EH (cell line): ENCODE data around the gene KRTAP10-12.

Experiments used
- DNase-seq: peaks from one replicate; pipeline ENCODE4 v3.0.0-alpha.2; 2015; ENCODE audit warnings: low read depth

The KRTAP10-12 gene

DNA sequence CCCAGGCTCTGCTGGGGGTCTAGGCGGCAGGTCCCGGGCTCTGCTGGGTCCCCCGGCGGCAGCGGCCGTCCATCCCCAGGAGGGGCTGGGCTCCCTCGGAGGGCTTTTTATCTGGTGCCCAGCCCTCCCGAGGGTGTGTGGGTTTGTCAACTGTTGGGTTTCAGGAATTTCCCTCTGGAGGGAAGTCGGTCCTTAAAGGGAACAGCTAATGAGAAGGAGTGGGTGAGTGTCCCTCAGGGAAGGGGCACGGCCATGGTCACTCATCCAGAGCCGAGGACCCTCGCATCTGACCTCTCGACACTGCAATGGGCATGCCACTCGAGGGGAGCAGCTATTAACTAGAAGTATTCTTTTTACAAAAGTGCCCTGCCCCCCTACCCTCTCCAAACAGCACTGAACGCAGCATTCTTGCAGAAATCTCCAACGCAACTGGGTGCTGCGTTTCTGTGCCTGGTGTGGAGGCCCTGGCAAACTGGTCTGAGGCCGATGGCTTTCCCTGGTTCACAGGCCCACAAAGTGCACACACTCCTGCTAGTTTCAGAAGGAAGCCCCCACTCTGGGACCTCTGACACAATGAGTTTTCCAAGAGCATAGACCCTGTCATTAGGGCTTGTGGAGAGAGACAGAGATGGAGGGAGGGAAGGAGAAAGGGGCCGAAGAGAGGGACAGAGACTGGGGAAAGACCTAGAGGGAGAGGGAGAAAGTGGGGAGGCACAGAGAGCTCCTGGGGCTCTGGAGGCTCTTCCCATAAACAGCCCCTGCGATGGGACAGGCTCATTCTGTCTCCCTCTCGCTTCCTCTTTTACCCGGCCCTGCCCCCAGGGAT, 15.4 kb downstream of the KRTAP10-12 start:
- DNase-seq = no peak

DNA sequence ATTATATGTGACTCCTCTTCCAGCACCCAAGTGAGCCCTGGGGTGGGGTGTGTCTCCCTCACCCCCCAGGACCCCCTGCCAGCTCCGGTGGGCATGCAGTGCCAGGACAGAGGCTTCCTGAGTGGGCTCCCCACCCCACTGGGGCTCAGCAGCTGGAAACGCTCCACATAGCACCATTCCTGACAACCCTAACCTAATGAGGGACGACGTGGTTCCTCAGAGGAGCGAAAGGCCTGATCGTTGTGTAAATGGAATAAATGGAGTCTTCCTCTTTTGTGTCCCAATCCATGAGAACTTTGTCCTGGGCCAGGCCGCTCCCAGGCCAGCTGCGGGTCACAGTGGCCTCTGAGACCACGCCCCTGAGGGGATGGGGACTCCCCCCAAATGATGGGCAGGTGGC, 16.2 kb downstream of the KRTAP10-12 start:
- no peak for DNase-seq

DNA sequence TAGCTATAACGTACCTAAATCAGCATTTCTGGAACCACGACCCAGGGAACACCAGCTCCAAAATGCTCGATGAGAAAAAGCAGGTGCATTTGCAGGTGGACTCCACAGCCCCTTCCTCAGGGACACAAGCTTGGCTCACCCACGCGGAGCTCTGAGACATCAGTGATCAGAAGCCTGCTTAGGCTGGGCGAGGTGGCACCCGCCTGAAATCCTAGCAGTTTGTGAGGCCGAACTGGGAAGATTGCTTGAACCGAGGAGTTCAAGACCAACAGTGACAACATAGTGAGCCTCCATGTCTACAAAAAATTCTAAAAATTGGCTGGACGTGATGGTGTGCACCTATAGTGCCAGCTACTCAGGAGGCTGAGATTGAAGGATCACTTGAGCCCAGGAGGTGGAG, 16.9 kb downstream of the KRTAP10-12 start:
- DNase-seq = no peak

DNA sequence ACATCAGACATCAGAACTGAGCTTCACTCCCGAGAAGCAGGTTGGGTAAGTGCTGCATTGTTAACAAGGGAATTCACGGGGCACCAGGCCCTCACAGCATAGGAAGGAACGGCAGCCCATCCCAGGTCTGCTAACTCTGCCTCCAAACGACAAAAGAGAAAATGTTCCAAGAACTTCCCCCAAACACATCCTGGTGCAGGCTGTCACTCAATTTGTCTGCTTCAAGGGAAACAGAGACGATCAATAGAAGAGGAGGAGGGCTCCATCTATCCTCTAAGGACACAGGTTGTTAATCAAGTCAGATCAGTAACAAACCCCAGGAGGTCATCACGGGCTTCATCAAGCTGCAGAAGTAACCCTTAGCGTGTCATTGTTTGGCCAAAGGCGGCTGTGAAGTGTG, 17.9 kb downstream of the KRTAP10-12 start:
- DNase-seq = no peak

DNA sequence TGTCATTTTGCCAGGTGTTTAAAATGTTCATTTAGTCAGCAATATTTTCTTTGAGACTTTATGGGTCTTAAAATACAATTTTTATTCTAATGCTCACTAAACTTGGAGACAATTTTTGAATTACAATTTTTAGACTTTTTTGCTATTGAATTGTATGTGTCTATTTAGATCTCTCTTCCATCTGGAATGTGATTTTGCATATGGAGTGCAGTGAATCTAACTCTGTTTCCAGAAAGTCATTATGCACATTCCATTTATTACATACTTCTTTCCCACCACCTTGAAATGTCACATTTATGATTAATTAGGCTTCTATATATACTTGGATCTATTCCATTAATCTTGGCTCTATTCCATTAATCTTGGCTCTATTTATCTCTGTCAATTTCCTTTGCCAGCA, 20.0 kb downstream of the KRTAP10-12 start:
- DNase-seq = no peak

DNA sequence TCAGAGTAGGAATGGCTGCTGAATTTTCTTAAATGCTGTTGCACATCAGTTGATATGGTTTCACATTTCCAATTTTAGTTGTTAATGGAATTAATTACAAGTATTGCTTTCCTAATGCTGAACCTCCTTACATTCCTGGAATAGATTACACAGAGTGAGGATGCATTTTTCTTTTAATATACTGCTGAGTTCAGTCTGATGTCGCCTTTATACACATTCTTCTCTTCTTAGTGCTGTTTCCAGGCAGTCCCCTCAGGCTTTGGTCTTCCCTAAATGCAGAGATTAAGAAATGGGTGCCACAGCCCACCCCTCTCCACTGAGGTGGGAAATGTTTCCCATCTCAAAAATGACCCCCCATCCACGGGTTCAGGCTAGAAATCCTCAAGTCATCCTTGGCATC, 21.1 kb downstream of the KRTAP10-12 start:
- DNase-seq = no peak

DNA sequence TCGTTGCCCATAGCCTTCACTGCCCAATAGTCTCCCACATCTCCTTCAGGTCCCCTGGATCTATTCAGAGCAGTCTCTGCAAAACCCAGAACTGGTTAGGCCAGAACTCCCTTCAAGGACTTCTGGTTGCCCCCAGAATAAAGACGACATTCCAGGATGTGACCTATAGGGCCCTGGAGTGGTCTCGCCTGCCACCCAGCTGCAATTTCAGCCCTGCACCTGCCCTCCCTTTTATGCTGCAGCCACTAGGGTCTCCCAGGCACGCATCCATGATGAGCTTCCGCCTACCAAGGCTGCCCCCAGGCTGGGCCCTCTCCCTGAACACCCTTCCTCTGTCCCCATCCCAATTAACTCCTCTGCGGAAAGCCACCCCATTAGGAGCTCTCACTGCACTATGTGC, 21.6 kb downstream of the KRTAP10-12 start:
- DNase-seq = no peak

DNA sequence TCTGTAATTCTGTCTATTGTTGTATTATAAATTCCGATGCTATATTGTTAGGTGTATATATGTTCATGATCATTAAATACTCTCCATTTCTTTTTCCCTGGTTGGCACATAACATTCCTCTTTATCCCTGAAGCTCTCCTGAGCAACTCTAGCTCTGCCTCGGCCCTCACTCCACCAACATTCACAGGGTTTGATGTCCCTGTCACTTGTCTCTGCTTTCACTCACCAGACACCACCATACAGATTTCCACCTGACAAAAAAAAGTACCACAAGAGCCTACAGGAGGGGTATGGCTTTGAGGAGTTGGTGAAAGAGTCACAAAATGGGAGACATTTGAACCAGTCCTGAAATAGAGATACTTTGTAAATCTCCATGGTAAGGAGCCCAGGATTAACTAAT, 23.2 kb downstream of the KRTAP10-12 start:
- DNase-seq = no peak

DNA sequence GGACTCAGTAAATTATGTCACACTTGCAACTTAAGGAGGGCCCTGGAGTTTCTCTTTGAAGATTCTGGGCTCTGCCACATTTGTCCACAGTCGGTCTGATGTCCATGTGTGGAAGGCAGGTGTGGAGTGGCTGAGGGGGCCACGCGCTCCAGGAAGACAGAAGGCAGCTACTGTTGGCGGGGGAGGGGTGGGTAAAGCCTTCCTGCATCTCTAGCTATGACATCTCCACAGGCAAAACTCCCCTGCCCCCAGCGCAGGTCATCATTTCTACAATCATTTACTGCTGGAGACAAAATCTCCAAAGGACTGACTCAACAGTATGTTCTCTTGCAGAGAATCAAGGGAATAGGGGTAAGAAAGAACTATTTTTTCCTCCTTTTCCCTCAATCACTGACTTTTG, 25.8 kb downstream of the KRTAP10-12 start:
- no peak for DNase-seq

DNA sequence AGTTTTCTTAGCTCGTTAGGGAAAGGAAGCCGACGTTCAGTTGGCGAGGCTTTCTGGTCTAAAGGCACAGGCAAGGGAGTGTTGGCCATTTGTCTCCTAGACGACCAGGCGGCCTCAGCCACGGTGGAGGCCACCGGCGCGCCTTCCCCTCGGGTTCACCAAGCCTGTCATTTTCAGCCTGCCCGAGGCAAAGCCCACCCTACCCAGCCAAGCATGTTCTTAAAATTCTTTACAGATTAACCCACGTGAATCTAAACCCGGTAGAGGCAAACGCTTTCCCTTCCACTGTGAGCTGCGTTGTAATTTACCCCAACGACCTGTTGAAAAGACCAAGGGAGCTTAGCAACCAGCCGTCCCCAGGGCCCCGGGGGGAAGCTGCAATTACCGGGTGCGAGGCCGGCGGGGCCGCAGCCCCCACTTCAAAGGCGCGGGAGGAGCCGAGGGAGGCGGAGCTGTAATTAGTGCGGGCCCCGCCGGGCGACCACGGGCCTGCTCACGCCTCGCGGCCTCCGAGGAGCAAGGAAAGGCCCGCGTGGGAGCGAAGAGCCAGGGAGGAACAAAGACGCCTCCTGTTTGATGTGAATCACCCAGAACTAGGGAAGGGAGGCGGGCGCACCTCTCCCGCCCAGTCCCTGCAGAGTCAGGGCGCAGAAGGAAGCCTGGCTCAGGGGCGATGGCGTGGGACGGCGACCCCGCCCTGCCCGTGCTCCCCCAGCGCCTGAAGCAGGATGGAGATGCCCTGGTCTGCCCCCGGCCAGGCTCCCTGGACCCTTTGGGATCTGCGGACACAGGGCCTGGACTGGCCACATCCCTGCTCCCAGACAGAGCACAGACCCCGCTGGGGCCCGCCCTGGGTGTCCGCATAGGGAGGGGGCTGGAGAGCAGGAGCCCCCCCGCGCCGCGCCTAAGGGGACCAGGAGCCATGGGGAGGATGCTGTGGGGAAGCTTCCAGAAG, 26.5 kb downstream of the KRTAP10-12 start:
- DNase-seq = no peak

DNA sequence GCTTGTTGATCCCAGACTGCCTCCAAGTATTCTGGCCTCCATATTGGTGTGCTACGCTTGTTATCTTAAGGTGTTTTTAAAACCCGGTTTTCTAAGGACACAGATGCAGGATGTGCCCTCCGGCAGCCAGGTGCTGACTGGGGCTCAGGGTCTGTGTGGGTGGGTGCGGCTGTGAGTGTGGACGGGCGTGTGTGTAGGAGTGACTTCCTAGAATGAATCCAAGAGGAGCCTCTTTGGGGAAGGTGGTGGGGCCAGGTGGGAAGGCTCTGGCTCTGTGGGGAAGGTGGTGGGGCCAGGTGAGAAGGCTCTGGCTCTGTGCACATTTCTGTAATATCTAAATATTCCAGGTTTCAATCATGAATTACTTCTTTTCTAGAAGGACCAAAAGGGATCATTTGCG, 27.2 kb downstream of the KRTAP10-12 start:
- no peak for DNase-seq

DNA sequence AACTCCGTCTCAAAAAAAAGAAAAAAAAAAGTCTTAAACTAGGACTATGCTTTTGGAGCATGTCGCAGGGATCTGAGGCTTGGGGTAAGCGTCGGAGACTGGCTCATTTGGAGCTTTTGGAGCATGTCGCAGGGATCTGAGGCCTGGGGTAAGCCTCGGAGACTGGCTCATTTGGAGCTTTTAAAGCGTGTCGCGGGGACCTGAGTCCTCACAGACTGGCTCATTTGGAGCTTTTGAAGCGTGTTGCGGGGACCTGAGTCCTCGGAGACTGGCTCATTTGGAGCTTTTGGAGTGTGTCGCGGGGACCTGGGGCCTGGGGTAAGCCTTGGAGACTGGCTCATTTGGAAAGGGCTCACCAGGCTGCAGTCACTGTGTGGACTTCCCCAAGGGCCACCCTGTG, 28.0 kb downstream of the KRTAP10-12 start:
- DNase-seq = no peak

DNA sequence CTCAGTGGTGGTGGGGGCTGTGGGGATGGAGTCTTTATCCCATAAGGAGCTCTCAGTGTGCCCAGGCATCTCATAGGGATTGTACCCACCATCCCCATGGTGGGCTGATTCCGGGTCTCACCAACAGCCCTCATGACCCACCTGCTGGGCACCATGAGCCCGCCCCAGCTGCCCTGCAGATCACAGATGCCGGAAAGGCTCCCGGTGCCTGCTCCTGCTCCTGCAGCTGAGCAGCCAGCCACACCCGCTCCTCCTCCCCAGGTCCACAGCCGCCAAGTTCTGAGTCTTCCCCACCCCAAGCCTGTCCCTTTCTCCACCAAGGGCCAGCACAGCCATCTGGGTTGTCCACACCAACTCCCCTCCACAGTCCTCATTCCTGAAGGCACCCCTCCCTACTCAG, 29.9 kb downstream of the KRTAP10-12 start:
- DNase-seq = no peak

DNA sequence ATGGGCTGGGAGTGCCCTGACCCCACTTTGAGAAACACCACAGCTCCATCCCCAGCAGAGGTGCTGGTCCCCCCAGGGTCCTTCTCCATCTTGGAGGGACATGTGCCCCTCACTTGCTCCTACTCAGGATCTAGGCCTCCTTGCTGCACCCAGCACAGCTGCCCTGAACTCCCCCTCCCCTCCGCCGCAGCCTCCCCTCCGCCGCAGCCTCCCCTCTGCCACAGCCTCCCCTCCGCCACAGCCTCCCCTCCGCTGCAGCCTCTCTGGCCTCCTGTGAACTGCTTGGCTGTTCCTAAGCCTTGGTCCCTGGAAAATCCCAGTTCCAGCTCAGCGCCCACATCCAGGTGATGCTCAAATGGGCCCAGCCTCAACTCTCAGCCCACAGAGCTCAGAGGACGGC, 30.3 kb downstream of the KRTAP10-12 start:
- no peak for DNase-seq

DNA sequence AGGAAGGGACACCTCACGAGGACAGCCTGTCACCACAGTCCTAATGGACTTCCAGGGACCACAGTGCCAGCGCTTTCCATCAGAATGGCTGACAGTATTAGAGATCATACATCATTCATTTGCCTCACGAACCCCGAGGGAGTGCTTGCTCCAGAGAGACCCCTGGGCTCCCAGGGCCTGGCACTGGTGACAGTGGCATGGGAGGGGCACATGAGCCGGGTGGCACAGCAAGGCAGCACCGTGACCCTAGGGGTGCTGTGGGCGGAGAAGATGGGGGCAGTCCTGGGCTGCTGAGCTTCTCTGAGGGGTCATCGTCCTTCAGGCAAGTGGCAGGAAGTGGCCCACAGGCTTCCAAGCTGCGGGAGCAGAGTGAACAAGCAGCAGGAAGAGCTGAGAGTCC, 30.8 kb downstream of the KRTAP10-12 start:
- DNase-seq = no peak

DNA sequence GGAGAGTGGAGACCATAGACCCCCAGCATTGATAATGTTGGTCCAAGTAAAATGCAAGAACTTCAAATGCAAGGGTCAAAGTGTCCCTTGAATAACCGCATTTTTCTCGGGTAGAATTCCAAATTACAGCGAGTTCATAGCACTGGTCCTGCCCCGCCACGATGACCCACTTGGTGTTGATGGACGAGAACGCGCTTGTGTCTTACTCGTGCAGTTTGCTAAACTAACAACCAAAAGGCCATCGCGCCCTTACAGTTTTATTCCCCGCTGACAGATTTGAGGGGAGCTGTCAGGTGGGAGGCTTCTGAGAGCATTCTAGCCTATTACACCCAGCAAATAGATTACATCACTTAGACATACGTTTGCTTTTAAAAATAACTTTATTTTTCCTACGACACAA, 31.7 kb downstream of the KRTAP10-12 start:
- DNase-seq = no peak

DNA sequence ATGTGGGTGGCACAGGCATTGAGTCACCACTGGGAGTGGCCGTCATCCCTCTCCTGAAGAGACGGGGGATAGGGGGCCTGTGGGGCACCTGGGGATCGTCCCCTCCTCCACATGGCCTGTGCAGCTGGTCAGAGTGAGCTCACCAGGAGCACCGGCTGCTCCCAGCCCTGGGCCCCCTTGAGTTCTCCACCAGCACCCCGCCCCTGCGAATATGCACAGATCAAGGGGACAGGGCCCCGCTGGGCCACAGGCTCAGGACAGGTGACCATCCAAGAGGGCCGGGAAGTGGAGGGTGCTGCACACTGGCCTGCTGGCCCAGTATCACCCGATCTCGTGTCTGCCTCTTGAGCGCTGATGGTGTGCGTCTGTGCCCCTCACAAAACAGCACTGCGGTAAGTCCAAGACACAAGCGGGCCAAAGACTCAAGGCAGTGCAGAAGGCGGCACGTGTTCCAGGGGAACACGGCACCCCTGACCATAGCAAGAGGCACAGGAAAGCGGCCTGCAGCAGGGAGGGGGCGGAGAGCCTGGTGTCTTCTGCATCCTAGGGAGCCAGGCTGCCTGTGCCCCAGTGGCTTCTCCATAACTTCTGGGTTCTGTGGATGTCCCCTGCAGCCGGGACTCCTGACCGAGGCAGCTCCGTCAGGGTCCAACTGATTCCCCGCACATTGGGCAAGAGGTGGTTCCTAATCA, 32.5 kb downstream of the KRTAP10-12 start:
- DNase-seq = no peak

DNA sequence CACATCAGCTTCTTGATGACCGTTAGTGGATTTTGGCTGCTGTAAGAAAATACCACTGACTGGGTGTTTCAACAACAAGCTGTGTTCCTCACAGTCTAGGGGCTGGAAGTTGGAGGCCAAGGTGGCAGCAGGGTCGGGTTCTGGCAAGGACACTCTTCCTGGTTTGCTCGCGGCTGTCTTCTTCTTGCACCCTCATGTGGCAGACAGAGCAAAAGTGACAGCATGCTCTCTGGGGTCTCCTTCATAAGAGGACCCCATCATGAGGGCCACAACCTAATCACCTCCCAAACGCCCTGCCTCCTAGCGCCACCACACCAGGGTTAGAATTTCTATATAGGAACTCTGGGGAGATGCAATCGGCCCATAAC, 33.0 kb downstream of the KRTAP10-12 start:
- no peak for DNase-seq

DNA sequence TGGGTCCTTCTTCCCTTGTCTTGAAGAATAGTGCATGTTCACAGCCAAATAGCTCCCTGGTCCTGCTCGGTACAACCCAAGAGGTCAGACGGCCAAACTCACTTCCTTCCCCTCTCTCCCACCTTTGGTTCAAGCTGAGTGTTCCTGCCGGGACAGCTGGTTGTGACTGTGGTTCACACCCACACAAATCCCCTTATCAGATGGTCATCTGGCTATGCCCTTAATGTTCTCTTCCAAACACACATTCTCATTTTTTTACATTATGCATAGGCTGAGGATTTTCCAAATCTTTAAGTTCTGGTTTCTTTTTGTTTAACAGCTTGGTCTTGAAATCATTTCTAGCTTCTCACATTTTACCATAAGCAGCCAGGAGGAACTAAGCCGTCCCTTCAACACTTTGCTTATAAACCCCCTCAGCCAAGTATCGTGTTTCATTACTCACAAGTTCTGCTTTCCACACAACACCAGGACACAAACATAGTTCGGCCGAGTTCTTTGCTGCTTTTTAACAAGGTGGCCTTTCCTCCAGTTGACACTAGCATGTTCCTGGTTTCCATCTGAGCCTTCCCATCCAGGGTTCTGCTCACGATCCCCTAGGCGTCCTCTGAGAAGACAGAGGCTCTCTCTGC, 34.1 kb downstream of the KRTAP10-12 start:
- DNase-seq = no peak

DNA sequence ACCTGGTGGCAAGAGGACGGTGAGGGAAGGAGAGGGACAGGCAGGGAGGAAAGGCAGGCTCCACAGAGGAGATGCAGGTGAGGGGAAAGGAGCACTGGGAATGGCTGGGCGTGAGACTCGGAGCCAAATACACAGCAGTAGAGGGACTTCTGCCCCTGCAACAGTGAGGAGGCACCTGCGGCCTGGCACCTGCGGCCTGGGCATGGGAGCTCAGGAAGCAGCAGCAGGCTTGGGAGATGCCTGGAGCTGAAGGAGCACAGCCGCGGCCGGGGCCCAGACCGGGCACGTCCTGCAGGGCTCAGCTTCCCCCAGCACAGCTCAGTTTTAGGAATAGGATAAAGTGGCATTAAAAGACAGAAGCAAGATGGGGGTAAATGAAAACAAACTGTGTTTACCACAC, 35.3 kb downstream of the KRTAP10-12 start:
- DNase-seq = no peak

DNA sequence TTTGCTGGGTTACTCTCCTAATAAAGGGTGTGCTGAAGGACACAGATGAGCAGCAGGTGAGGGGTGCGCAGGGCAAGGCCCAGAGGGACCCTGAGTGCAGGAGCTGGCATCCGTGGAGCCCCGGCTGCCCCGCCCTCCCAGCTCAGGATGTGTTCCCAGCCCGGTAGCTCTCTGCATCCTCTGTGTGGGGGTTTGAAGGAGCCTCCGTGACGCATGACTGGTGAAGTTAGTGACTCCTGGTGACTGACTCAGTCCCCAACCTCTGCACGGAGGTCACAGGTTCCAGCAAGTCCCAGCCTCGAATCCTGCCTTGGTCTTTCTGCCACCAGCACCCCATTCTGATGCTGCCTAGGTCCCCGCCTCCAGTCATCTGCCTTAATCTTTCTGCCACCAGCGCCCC, 36.0 kb downstream of the KRTAP10-12 start:
- DNase-seq = no peak
